Measurements from ENCODE around the gene FBXO47. TPM values are rescaled to one million over a fixed set of nuclear protein-coding genes. Genes with fewer than 3 reads are reported as not detected.

Gene FBXO47
- total and polyA plus RNA-seq, 12 donors: not detected

GRCh38 chr17:38925263-38925995 lies 41.8 kb downstream of the FBXO47 start, which contains the start of gene LASP1NB:
Gene LASP1NB (plus strand): TSS chr17:38925614.
- ATAC-seq: peak in 5 of 8 donors; percentile 35 to 52 (median 44)
- peak within 1 kb of the TSS in 8 of 10 donors; percentile 20 to 69 (median 48) for H3K27ac ChIP-seq

DNA sequence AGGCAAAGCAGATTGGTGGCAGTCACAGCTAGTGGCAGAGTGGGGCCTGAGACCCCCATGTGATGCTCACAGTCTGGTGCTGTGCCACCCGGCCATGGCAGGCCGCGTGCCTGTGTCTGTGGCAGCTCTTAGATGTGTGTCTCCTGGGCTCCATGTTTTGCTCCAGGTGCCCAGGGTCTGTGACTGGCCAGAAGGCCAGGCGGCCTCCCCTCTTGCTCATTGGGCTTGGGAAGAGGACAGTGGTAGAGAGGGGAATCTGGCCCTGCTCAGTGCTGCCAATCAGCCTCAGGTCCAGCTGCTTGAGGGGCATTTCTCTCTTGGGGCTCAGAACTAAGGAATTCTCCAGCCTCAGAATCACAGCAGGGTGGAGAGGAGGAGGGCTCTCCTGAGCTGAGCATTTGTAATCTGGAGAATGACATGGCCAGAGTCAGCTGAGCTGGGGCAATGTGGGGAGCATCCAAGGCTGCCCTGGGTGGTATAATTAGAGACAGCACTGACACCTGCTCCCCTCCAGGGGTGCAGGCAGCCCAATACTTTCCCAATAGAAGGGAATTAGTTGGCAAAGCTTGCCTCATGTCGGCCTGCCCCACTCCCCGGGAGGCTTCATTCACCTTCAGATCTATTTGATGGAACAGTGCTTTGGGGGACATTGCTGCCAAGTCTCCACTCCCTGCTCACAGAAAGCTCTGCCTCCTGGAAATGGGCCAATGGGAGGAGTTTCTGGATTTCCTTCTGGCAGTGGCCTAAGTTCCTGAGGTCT lies 44.5 kb downstream of the FBXO47 start:
- ATAC-seq (peak; percentile 36 to 67 (median 55)), DNase-seq (peak; percentile 34 to 91)
- TF ChIP-seq, protein P1, sequence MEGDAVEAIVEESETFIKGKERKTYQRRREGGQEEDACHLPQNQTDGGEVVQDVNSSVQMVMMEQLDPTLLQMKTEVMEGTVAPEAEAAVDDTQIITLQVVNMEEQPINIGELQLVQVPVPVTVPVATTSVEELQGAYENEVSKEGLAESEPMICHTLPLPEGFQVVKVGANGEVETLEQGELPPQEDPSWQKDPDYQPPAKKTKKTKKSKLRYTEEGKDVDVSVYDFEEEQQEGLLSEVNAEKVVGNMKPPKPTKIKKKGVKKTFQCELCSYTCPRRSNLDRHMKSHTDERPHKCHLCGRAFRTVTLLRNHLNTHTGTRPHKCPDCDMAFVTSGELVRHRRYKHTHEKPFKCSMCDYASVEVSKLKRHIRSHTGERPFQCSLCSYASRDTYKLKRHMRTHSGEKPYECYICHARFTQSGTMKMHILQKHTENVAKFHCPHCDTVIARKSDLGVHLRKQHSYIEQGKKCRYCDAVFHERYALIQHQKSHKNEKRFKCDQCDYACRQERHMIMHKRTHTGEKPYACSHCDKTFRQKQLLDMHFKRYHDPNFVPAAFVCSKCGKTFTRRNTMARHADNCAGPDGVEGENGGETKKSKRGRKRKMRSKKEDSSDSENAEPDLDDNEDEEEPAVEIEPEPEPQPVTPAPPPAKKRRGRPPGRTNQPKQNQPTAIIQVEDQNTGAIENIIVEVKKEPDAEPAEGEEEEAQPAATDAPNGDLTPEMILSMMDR (IDR thresholded peaks at IDR 0.05): peak in 3 of 9 donors; percentile 8 to 24 (median 17)
- H3K36me3 ChIP-seq: peaks cover 0 to 36% (median 21%) of the 10 kb centered on the region in 9 donors
- 48 to 59% methylated on average over 6 of the region's 6 CpGs for WGBS, 2 donors
- H3K27me3 ChIP-seq: no peaks in the 10 kb centered on the region
- H3K4me3 ChIP-seq: no peak overlapping the region
- H3K27ac ChIP-seq: peak overlapping the region; percentile 1 to 78 (median 50)
- peaks cover 13 to 77% (median 54%) of the 10 kb centered on the region in 9 donors for H3K4me1 ChIP-seq
- H3K9me3 ChIP-seq: no peaks in the 10 kb centered on the region
- intact Hi-C loops (cut with DNase I): loop anchor here in 2 of 10 donors (2.0 to 5.0 kb wide), 2 partner anchors 42 to 55 kb away; no protein-coding TSS in a partner anchor

More at GRCh38 chr17:38925263-38925995, 41.8 kb downstream of the FBXO47 start, which contains the start of gene LASP1NB:
- WGBS, 2 donors: 48 to 50% methylated on average over 14 of the region's 14 CpGs
- Histone ChIP-seq H3K4me1 (peaks cover 7 to 57% (median 41%) of the 10 kb centered on the region in 9 donors), H3K36me3 (peaks cover 0 to 9% (median 0%) of the 10 kb centered on the region in 9 donors), H3K9me3 (no peaks in the 10 kb centered on the region), H3K4me3 (peak within 1 kb of the TSS in 6 of 10 donors; percentile 12 to 45 (median 24)), H3K27me3 (no peaks in the 10 kb centered on the region)
- intact Hi-C loops (cut with DNase I): no loop called here
- TF ChIP-seq, protein P1 (IDR thresholded peaks at IDR 0.05): no peak
- DNase-seq: peak; percentile 50 to 81

DNA sequence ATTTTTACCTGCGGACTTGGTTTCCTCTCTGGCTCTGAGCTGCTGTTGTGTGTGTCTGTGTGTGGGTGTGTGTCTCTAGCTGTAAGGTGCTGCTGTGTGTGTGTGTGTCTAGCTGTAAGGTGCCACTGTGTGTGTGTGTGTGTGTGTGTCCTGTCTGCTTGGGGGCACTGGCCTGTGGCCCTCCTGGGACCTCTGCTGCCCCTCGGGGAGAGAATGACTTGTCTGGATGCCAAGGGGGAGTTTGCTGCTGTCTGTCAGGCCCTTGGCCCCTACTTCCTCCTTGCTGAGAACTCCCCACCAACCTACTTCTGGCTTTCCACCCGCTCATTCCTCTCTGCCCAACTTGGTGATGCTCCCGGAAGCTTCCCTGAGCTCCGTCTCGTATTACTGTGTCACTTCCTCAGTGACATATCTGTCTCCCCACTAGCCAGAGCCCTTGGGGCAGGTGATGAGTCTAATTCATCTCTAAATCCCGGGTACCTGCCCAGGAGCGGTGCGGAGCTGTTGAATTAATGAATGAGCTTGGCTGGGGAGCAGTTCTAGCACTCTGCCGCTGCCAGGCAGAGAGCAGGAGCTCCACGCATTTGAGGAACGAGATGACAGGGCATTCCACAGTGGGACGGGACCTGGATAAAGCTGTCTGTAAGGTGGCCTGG lies 45.3 kb downstream of the FBXO47 start:
- intact Hi-C loops (cut with DNase I): loop anchor here in 2 of 10 donors (2.0 to 5.0 kb wide), 2 partner anchors 41 to 55 kb away; no protein-coding TSS in a partner anchor
- TF ChIP-seq, protein P1 (IDR thresholded peaks at IDR 0.05): no peak
- WGBS, 2 donors: 69 to 74% methylated on average over 13 of the region's 13 CpGs
- H3K9me3 ChIP-seq: no peaks in the 10 kb centered on the region
- no peaks in the 10 kb centered on the region for H3K27me3 ChIP-seq
- H3K4me3 ChIP-seq: no peak overlapping the region
- peak overlapping the region in 8 of 10 donors; percentile 46 to 78 (median 61) for H3K27ac ChIP-seq
- H3K4me1 ChIP-seq: peaks cover 13 to 77% (median 51%) of the 10 kb centered on the region in 9 donors
- peaks cover 0 to 45% (median 28%) of the 10 kb centered on the region in 9 donors for H3K36me3 ChIP-seq
- no peak for DNase-seq
- ATAC-seq: peak in 1 of 8 donors; percentile 3

All from heart right ventricle (tissue), 16 donors.